ENCODE results near the gene GLYR1.

GLYR1 gene

GRCh38 chr16:4760221-4760910 is 86.7 kb downstream of the GLYR1 start:
- Histone ChIP-seq H4K20me1 (ENCODE audit: insufficient read depth, low read length) (no peaks in the 10 kb centered on the region), H3K9ac (ENCODE audit: low read length) (no peak overlapping the region), H3K4me3 (ENCODE audit: low read depth, low read length, poor library complexity, severe bottlenecking) (no peak overlapping the region), H3K9me2 (ENCODE audit: low read depth, low read length) (no peaks in the 10 kb centered on the region), H2AFZ (ENCODE audit: low read length) (no peak overlapping the region), H3K27me3 (ENCODE audit: insufficient read depth, low read length) (no peaks in the 10 kb centered on the region), H3K27ac (ENCODE audit: low read depth, low read length, poor library complexity, severe bottlenecking) (no peak overlapping the region), H3K4me1 (ENCODE audit: insufficient read depth, low read length, severe bottlenecking) (no peaks in the 10 kb centered on the region), H3F3A (ENCODE audit: insufficient read depth, low read length) (no peaks in the 10 kb centered on the region), H3K79me2 (ENCODE audit: insufficient read depth, low read length) (no peaks in the 10 kb centered on the region), H3K9me3 (ENCODE audit: low read length) (no peaks in the 10 kb centered on the region), H3K4me2 (ENCODE audit: low read length) (no peak overlapping the region), H3K36me3 (ENCODE audit: insufficient read depth, low read length) (peaks cover 69% of the 10 kb centered on the region)
- TF ChIP-seq, protein P1, sequence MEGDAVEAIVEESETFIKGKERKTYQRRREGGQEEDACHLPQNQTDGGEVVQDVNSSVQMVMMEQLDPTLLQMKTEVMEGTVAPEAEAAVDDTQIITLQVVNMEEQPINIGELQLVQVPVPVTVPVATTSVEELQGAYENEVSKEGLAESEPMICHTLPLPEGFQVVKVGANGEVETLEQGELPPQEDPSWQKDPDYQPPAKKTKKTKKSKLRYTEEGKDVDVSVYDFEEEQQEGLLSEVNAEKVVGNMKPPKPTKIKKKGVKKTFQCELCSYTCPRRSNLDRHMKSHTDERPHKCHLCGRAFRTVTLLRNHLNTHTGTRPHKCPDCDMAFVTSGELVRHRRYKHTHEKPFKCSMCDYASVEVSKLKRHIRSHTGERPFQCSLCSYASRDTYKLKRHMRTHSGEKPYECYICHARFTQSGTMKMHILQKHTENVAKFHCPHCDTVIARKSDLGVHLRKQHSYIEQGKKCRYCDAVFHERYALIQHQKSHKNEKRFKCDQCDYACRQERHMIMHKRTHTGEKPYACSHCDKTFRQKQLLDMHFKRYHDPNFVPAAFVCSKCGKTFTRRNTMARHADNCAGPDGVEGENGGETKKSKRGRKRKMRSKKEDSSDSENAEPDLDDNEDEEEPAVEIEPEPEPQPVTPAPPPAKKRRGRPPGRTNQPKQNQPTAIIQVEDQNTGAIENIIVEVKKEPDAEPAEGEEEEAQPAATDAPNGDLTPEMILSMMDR (IDR thresholded peaks at IDR 0.05; ENCODE audit: low read length): no peak
- no peak for TF ChIP-seq EZH2 (IDR thresholded peaks at IDR 0.05; ENCODE audit: borderline replicate concordance, low read length)

- no peaks in the 10 kb centered on the region for H3K79me2 ChIP-seq (ENCODE audit: insufficient read depth, low read length)
- peaks cover 83% of the 10 kb centered on the region for H3K36me3 ChIP-seq (ENCODE audit: insufficient read depth, low read length)
- H4K20me1 ChIP-seq (ENCODE audit: insufficient read depth, low read length): no peaks in the 10 kb centered on the region
Observed at GRCh38 chr16:4755687-4756086, 91.4 kb downstream of the GLYR1 start.

DNA sequence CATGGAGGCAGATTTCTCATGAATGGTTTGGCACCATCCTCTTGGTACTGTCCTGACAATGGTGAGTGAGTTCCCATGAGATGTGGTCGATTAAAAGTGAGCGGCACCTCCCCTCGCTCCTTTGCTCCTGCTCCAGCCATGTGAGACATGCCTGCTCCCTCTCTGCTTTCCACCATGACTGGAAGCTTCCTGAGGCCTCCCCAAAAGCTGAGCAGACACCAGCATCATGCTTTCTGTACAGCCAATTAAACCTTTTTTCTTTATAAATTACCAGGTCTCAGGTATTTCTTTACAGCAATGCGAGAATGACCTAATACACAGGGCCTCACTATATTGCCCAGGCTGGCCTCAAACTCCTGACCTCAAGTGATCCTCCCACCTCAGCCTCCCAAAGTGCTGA is 92.2 kb downstream of the GLYR1 start:
- Histone ChIP-seq H3F3A (ENCODE audit: insufficient read depth, low read length) (no peaks in the 10 kb centered on the region), H3K27ac (ENCODE audit: low read depth, low read length, poor library complexity, severe bottlenecking) (no peak overlapping the region), H3K9me2 (ENCODE audit: low read depth, low read length) (no peaks in the 10 kb centered on the region), H4K20me1 (ENCODE audit: insufficient read depth, low read length) (no peaks in the 10 kb centered on the region), H3K4me2 (ENCODE audit: low read length) (no peak overlapping the region), H2AFZ (ENCODE audit: low read length) (no peak overlapping the region), H3K9ac (ENCODE audit: low read length) (no peak overlapping the region), H3K27me3 (ENCODE audit: insufficient read depth, low read length) (no peaks in the 10 kb centered on the region), H3K9me3 (ENCODE audit: low read length) (no peaks in the 10 kb centered on the region), H3K79me2 (ENCODE audit: insufficient read depth, low read length) (no peaks in the 10 kb centered on the region), H3K36me3 (ENCODE audit: insufficient read depth, low read length) (peaks cover 78% of the 10 kb centered on the region), H3K4me1 (ENCODE audit: insufficient read depth, low read length, severe bottlenecking) (no peaks in the 10 kb centered on the region), H3K4me3 (ENCODE audit: low read depth, low read length, poor library complexity, severe bottlenecking) (no peak overlapping the region)
- no peak for TF ChIP-seq EZH2 (IDR thresholded peaks at IDR 0.05; ENCODE audit: borderline replicate concordance, low read length)
- TF ChIP-seq, protein P1 (IDR thresholded peaks at IDR 0.05; ENCODE audit: low read length): no peak

More at GRCh38 chr16:4755687-4756086, 91.4 kb downstream of the GLYR1 start:
- no peak for TF ChIP-seq EZH2 (IDR thresholded peaks at IDR 0.05; ENCODE audit: borderline replicate concordance, low read length)
- TF ChIP-seq, protein P1 (IDR thresholded peaks at IDR 0.05; ENCODE audit: low read length): no peak
- Histone ChIP-seq H3K4me1 (ENCODE audit: insufficient read depth, low read length, severe bottlenecking) (no peaks in the 10 kb centered on the region), H2AFZ (ENCODE audit: low read length) (no peak overlapping the region), H3F3A (ENCODE audit: insufficient read depth, low read length) (no peaks in the 10 kb centered on the region), H3K4me3 (ENCODE audit: low read depth, low read length, poor library complexity, severe bottlenecking) (no peak overlapping the region), H3K9me3 (ENCODE audit: low read length) (no peaks in the 10 kb centered on the region), H3K9ac (ENCODE audit: low read length) (no peak overlapping the region), H3K9me2 (ENCODE audit: low read depth, low read length) (no peaks in the 10 kb centered on the region), H3K27ac (ENCODE audit: low read depth, low read length, poor library complexity, severe bottlenecking) (no peak overlapping the region), H3K4me2 (ENCODE audit: low read length) (no peak overlapping the region), H3K27me3 (ENCODE audit: insufficient read depth, low read length) (no peaks in the 10 kb centered on the region)

Data from OCI-LY1 (cell line).